Dendritic cell treated with granulocyte-macrophage colony-stimulating factor and Interleukin-4, amounts not matched to agents 40 ng/mL and 50 ng/mL, for 4 days (primary cell): ENCODE data around the gene LHFPL2.
A peak's percentile ranks its signal among the peaks of the same experiment; 100 is the strongest.

Experiments
- H3K27ac Mint-ChIP-seq: one replicate; pipeline ENCODE4 v1.8.0; 2022; ENCODE audit warnings: mild to moderate bottlenecking, mixed read lengths
- H3K27me3 Mint-ChIP-seq: one replicate; pipeline ENCODE4 v1.8.0; 2022; ENCODE audit warnings: mild to moderate bottlenecking, mixed read lengths
- H3K36me3 Mint-ChIP-seq: one replicate; pipeline ENCODE4 v1.8.0; 2022; ENCODE audit warnings: low read depth, mixed read lengths
- H3K4me1 Mint-ChIP-seq: one replicate; pipeline ENCODE4 v1.8.0; 2022; ENCODE audit warnings: low read depth, mixed read lengths
- H3K4me3 Mint-ChIP-seq: one replicate; pipeline ENCODE4 v1.8.0; 2022; ENCODE audit warnings: mild to moderate bottlenecking, moderate library complexity, mixed read lengths
- H3K9me3 Mint-ChIP-seq: one replicate; pipeline ENCODE4 v1.8.0; 2022; ENCODE audit warnings: mixed read lengths
- intact Hi-C: fragments of 100-400 bp; cut with micrococcal nuclease; formaldehyde crosslinking; loops from one replicate; pipeline ENCODE4 v1.15.0; 2022

LHFPL2 gene

DNA sequence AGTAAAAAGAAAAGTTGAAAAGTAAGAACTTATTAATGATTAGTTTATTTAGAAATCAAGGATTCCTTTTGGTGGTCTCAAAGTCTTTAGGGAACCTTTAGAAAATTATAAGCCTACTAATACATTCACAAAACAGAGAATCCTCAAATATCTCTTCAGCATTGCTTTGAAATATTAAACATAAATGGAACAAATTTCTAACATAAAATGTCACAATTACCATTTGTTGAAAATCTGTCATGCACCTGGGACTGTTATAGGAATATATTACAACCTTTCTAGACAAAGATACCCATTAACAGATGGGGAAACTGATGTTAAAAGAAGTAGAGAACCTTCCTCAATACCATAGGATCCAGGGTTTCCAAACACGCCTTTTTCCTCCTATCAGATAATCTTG, 83.2 kb downstream of the LHFPL2 start:
- Mint-ChIP-seq H3K27me3 (no peaks in the 10 kb centered on the region), H3K4me1 (peaks cover 42% of the 10 kb centered on the region), H3K9me3 (no peaks in the 10 kb centered on the region), H3K4me3 (no peak overlapping the region), H3K36me3 (no peaks in the 10 kb centered on the region), H3K27ac (peak overlapping the region; percentile 34)
- intact Hi-C loops: no loop called here

DNA sequence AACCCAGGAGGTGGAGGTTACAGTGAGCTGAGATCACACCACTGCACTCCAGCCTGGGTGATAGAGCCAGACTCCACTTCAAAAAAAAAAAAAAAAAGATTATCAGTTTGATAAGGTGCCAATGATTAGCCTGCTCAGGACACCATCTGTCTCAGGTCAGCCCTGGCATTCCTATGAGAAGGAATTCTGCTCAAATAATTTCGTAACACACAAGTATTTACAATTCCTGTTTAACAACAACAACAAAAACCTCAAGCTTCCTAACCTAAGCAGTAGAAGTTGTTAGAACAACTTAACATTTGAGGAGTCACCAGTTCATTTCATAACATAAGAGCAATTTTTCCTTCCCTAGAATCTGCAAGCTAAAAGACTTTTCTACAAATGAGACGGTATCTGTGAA, 85.0 kb downstream of the LHFPL2 start:
- H3K4me3 Mint-ChIP-seq: no peak overlapping the region
- H3K9me3 Mint-ChIP-seq: no peaks in the 10 kb centered on the region
- intact Hi-C loops: no loop called here
- peaks cover 44% of the 10 kb centered on the region for H3K4me1 Mint-ChIP-seq
- H3K36me3 Mint-ChIP-seq: no peaks in the 10 kb centered on the region
- no peak overlapping the region for H3K27ac Mint-ChIP-seq
- H3K27me3 Mint-ChIP-seq: no peaks in the 10 kb centered on the region

DNA sequence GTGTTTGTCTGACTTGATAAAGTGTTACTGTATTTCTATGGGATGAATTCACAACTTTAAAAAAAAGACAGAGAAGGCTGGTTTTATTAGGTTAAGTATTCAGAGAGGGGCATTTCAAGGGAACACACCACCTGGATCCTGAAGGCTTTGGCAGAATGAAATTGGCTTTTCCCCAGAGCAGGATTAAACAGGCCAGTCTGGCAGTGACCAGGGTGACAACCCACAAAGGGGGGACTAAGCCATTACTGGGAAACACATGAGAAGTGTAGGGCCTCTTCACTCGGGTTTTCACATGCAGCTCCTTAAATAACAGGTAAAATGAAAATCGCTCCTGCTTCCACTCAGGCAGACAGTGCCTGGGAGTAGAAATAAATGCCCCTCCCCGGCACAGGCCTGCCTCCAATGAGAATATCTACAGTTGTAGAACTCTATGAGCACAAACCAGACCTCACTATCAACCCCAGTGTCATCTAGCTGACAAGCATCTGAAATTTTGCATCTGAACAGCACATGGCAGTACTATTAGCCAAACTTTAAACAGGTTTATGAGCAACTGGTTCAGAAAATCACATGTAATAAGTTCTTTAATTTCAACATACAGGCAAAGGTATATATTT, 85.8 kb downstream of the LHFPL2 start:
- Mint-ChIP-seq H3K4me3 (no peak overlapping the region), H3K27me3 (no peaks in the 10 kb centered on the region), H3K27ac (peak overlapping the region; percentile 34), H3K4me1 (peaks cover 38% of the 10 kb centered on the region), H3K36me3 (no peaks in the 10 kb centered on the region), H3K9me3 (no peaks in the 10 kb centered on the region)
- intact Hi-C loops: no loop called here

DNA sequence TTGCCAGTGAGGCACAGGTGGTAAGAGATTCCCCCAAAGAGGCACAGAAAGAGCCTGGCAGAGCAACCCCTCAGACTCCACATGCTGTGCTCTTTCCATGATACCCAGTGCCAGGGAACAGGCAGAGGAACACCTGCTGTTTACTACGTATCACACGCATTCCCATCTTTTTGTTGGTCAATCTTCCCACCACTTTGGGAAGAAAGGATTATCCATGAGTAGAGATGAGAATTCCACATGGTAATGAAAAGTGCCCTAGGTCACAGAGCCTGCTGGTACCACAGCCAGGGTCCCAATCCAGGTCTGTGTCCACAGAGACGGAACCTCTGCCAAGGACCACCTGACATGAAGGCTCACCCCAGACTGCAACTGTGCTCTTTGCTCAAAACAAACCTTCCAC, 86.6 kb downstream of the LHFPL2 start:
- intact Hi-C loops: no loop called here
- peak overlapping the region; percentile 34 for H3K27ac Mint-ChIP-seq

DNA sequence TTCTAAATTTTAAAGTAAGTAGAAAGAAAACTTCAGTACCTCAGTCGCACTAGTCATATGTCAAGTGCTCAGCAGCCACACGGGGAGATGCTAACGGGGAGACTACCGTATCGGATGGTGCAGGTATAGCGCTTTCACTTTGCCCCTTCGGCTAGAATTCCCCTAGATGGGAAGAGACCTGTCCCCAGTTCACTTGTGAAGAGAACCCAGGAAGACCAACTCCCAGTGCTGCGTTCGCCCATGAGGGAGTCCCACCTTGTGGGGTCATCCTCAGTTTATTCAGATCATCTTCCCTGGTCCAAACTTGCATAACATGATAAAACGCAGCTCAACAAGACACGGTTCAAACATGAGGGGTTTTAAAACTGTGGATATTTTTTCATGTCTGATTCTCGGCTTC, 87.3 kb downstream of the LHFPL2 start:
- H3K36me3 Mint-ChIP-seq: no peaks in the 10 kb centered on the region
- H3K4me3 Mint-ChIP-seq: no peak overlapping the region
- H3K9me3 Mint-ChIP-seq: no peaks in the 10 kb centered on the region
- peaks cover 38% of the 10 kb centered on the region for H3K4me1 Mint-ChIP-seq
- H3K27me3 Mint-ChIP-seq: no peaks in the 10 kb centered on the region
- intact Hi-C loops: no loop called here
- no peak overlapping the region for H3K27ac Mint-ChIP-seq

More for the DNA sequence above, 86.6 kb downstream of the LHFPL2 start:
- Mint-ChIP-seq H3K27me3 (no peaks in the 10 kb centered on the region), H3K4me3 (no peak overlapping the region), H3K4me1 (peaks cover 38% of the 10 kb centered on the region), H3K36me3 (no peaks in the 10 kb centered on the region), H3K9me3 (no peaks in the 10 kb centered on the region)

DNA sequence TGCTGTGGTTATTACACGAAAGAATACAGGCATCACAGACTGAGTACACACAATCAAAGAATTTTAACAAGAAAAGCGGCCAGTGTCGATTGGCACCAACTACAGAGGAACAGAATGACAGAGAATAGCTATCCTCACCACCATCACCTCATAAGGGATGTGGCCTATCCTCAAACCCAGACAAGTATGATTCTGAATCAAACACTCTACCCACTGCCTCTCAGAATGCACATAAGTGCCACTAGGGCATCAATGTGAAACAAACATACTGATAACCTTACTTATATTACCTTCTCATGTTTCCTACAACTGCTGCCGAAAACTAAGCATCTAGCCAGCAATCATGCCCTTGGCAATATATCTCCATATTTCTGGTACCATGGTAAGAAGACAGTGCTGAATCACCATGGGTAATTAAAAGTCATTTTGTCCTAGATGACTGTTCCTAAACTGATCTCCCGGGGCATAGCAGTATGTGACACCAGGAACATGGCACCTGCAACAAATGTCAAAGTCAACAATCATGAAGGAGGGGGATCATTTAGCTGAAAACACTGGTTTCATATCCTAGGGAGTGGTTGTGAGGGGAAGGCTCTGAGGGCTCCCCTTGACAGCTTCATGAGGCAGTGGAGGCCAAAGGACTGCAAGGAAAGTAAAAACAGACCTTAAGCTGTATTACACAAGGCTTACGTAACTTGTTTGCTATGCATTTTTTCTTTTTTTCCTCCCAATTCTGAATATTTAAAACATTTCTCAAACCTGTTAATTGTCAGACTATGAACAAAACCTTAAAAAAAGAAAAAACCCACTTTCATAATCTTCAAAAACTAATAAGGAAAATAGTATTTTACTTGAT, 88.3 kb downstream of the LHFPL2 start:
- Mint-ChIP-seq H3K4me1 (peaks cover 44% of the 10 kb centered on the region), H3K4me3 (no peak overlapping the region), H3K36me3 (no peaks in the 10 kb centered on the region), H3K27me3 (no peaks in the 10 kb centered on the region), H3K27ac (no peak overlapping the region), H3K9me3 (peaks cover 5% of the 10 kb centered on the region)
- intact Hi-C loops: no loop called here

DNA sequence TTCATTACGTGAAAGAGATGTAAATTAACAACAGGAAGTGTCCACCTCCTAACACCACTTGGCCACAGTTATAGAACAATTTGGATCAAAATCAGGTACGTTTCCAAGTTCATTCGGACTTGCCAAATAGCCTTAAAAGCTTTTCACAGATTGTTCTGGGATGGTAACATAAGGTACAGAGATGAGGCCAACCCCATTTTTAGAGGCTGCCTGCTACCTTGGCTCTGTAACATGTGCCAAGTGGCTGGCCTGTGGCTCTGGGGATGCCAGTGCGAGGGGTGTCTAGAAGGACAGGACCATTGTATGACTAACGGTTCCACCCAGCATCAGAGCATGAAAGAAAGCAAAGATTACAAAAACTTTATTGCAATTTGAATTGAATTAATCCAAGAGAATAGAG, 91.0 kb downstream of the LHFPL2 start:
- intact Hi-C loops: no loop called here
- Mint-ChIP-seq H3K36me3 (no peaks in the 10 kb centered on the region), H3K9me3 (peaks cover 7% of the 10 kb centered on the region), H3K4me3 (no peak overlapping the region), H3K4me1 (peaks cover 41% of the 10 kb centered on the region), H3K27ac (no peak overlapping the region), H3K27me3 (no peaks in the 10 kb centered on the region)

DNA sequence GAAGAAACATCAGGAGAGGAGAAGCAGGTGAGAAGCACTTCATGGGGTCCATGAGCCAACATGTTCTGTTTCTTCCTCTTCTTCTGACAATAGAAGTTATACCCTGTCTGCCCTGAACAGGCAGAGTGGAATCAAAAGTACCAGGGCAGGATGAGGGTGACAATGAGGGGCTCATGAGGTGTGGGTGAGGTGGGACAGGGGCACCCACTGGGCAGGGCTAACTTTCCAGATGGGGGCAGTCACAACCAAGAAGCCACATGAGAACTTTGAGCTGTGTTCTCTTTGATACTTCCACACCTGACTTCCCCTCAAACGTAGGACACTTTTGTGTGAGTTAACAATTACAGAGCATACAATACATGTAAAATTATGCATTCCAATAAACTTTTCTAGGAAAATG, 92.7 kb downstream of the LHFPL2 start:
- intact Hi-C loops: no loop called here
- Mint-ChIP-seq H3K36me3 (no peaks in the 10 kb centered on the region), H3K27me3 (no peaks in the 10 kb centered on the region), H3K9me3 (peaks cover 7% of the 10 kb centered on the region), H3K4me1 (peaks cover 53% of the 10 kb centered on the region), H3K27ac (peak overlapping the region; percentile 68), H3K4me3 (no peak overlapping the region)

DNA sequence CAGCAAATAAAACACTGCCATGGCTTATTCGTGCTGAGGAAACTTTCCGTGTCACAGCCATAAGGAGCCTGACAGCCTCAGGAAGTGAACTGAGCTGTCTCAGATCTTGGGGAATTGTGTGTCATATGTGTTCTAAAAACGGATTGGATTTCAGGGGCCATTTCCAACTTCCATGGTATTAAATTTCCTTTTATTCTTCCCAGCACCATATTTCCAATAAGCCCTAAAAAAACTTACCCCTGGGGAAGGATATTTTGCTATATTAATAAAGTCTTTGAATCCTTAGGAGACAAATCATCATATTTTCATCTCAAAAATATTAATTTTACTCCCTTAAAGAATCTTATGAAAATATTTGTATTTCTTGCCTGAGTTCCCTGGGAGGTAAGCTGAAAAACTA, 93.9 kb downstream of the LHFPL2 start:
- Mint-ChIP-seq H3K36me3 (no peaks in the 10 kb centered on the region), H3K27ac (no peak overlapping the region), H3K4me1 (peaks cover 57% of the 10 kb centered on the region), H3K4me3 (no peak overlapping the region), H3K27me3 (no peaks in the 10 kb centered on the region), H3K9me3 (peaks cover 7% of the 10 kb centered on the region)
- intact Hi-C loops: no loop called here

DNA sequence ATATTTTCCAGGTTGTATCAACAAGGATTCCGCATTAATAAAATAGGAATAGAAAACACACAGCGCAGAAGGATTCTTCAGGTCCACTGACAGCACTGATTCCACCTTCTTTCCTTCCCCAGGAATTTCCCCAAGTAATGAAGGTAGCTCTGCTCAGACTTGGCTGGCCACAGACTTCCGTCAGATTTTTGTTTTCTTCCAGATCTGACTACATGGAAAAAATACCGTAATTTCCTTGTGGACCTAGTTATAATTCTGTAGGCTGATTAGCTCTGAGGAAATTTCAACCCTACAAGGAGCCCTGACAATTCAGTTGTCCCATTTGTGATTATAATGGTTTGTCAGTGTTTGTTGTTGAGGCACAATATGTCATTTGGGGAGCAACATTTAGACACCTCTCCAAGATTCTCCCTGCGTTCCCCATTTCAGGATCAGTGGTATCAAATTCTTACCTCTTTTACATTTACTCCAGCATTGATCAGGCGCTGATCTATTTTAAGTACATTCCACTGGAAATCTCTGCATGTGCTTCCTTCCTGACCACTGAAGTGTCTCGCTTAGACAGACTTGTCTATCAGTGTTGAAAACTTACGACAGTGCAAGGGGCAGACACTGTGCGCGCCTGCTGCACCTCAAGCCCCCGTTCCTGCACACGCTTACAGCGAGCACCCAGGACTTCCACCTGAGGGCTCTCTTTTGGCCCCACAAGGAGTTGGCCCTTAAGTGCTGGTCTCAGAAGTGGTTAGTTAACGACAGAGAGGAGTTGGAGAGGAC, 94.8 kb downstream of the LHFPL2 start:
- peak overlapping the region; percentile 18 for H3K27ac Mint-ChIP-seq
- no peaks in the 10 kb centered on the region for H3K36me3 Mint-ChIP-seq
- H3K9me3 Mint-ChIP-seq: peaks cover 7% of the 10 kb centered on the region
- H3K4me1 Mint-ChIP-seq: peaks cover 62% of the 10 kb centered on the region
- H3K4me3 Mint-ChIP-seq: no peak overlapping the region
- intact Hi-C loops: no loop called here
- no peaks in the 10 kb centered on the region for H3K27me3 Mint-ChIP-seq

DNA sequence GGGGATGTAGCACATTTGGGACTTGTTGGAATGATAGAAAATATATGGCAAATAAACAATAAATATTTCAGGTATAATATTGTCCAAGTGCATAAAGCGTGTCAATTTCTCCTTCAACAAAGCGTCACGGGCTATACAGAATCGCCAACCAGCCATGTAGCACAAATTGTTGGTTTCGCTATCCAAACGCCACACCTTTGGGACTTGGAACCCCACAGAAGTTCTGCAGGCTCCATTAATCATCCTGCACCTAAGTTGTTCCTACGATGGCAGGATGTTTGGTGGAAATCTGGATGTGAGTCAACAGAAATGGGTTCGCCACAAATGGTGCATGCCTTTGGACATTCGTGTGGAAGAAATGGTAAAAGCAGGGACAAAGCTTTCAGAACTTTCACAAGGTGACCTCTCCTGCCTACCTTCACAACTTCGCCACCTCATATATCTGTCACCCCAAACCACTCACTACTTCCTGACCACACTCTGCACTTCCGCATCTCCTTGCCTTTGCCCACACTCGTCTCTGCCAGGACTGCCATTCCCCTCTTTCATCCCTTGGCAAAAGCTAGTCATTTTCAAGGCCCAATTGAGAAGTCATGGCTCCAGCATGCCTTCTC, 95.7 kb downstream of the LHFPL2 start:
- intact Hi-C loops: no loop called here
- Mint-ChIP-seq H3K27ac (peak overlapping the region; percentile 91), H3K27me3 (no peaks in the 10 kb centered on the region), H3K9me3 (peaks cover 7% of the 10 kb centered on the region), H3K4me1 (peaks cover 69% of the 10 kb centered on the region), H3K36me3 (no peaks in the 10 kb centered on the region), H3K4me3 (no peak overlapping the region)

DNA sequence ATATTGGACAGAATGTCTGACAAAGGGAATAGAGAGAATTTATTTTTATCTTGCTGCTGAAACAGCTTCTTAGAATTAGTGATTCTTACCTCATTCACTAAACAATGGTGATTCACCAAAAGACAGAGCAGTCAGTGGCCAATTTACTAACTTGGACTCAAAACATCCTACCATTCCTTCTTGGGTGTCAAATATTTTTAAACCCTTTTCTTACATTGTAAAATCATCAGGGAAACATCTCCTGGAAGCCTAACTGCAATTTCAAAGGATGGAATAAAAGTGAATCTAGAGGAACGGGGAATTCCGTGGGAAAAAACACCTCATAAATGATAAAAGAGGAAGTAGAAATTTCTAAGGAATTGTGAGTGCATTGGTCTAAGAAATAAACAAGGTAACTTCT, 97.7 kb downstream of the LHFPL2 start:
- peak overlapping the region; percentile 91 for H3K27ac Mint-ChIP-seq
- intact Hi-C loops: no loop called here
- peaks cover 7% of the 10 kb centered on the region for H3K9me3 Mint-ChIP-seq
- H3K4me3 Mint-ChIP-seq: no peak overlapping the region
- H3K36me3 Mint-ChIP-seq: peaks cover 19% of the 10 kb centered on the region
- peaks cover 85% of the 10 kb centered on the region for H3K4me1 Mint-ChIP-seq
- H3K27me3 Mint-ChIP-seq: no peaks in the 10 kb centered on the region

DNA sequence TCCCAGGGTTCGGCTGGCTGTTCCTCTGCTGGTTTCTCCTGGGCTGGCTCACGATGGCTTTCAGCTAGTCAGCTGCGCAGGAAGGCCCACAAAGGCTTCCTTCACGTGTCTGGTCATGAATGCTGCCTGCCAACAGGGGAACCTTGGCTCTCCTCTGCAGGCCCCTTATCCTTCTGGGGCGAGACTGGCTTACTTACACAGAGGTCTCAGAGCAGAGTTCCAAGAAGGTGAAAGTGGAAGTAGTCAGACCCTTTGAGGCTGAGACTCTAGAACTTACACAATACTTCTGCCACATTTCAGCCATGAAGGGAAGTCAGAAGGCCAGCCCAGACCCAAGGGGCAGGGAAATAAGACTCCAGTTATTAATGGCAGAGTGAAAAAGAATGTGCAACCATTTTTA, 99.5 kb downstream of the LHFPL2 start:
- intact Hi-C loops: loop anchor here (1.0 kb wide), 1 partner anchor 8 kb away; no protein-coding TSS in a partner anchor
- H3K27ac Mint-ChIP-seq: peak overlapping the region; percentile 91
- H3K27me3 Mint-ChIP-seq: no peaks in the 10 kb centered on the region
- H3K4me1 Mint-ChIP-seq: peaks cover 94% of the 10 kb centered on the region
- H3K9me3 Mint-ChIP-seq: no peaks in the 10 kb centered on the region
- peaks cover 35% of the 10 kb centered on the region for H3K36me3 Mint-ChIP-seq
- peak overlapping the region; percentile 71 for H3K4me3 Mint-ChIP-seq
